ENCODE measurements around the gene MON1B.
"Not testable (repeated sequence)": the region's sequence is repeated elsewhere in the genome, so short reads cannot be mapped to it uniquely, and the experiment has no call there.

Gene MON1B

DNA sequence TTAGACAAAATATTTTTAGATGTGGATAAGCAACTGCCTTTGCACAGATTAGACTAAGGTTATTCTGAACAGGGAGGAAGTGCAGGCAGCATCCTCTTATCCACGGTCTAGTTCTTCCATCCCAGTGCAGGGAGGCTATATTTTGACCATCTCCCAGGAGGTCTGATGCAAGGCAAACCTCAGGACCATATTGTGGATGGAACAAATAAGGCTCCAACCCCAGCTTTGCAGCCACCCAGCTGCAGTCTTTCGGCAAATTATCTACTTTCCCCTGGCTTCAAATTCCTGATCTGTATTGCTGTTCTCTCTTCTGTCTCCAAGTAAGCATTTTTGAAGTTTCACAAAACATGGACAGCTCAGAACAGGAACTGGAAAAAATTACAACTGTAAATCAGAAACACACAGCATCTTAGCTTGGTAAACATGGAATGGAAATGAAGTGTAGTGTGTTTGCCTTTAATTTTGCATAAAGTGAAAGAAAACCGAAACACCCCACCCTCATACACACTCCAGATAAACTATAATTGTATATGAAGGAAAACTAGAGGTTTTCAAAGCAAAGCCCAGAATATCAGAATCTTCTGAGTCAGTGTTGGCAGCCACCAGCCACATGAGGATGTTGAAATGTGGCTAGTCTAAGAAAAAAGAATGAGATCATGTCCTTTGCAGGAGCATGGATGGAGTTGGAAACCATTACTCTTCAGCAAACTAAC, 33.5 kb upstream of the MON1B start:
- Histone ChIP-seq H3K79me2 (ENCODE audit: insufficient read depth, low read length) (no peaks in the 10 kb centered on the region), H2AFZ (ENCODE audit: low read length) (no peak overlapping the region), H3K9me3 (ENCODE audit: low read length) (no peaks in the 10 kb centered on the region), H3F3A (ENCODE audit: insufficient read depth, low read length) (no peaks in the 10 kb centered on the region), H3K4me2 (ENCODE audit: low read length) (no peak overlapping the region), H3K9ac (ENCODE audit: low read length) (no peak overlapping the region), H3K27ac (ENCODE audit: low read depth, low read length, poor library complexity, severe bottlenecking) (no peak overlapping the region), H3K36me3 (ENCODE audit: insufficient read depth, low read length) (no peaks in the 10 kb centered on the region), H4K20me1 (ENCODE audit: insufficient read depth, low read length) (no peaks in the 10 kb centered on the region), H3K27me3 (ENCODE audit: insufficient read depth, low read length) (no peaks in the 10 kb centered on the region), H3K4me3 (ENCODE audit: low read depth, low read length, poor library complexity, severe bottlenecking) (no peak overlapping the region), H3K4me1 (ENCODE audit: insufficient read depth, low read length, severe bottlenecking) (no peaks in the 10 kb centered on the region), H3K9me2 (ENCODE audit: low read depth, low read length) (no peaks in the 10 kb centered on the region)
- no peak for TF ChIP-seq CTCF (IDR thresholded peaks at IDR 0.05; ENCODE audit: low read length)
- TF ChIP-seq EZH2 (IDR thresholded peaks at IDR 0.05; ENCODE audit: borderline replicate concordance, low read length) = no peak

DNA sequence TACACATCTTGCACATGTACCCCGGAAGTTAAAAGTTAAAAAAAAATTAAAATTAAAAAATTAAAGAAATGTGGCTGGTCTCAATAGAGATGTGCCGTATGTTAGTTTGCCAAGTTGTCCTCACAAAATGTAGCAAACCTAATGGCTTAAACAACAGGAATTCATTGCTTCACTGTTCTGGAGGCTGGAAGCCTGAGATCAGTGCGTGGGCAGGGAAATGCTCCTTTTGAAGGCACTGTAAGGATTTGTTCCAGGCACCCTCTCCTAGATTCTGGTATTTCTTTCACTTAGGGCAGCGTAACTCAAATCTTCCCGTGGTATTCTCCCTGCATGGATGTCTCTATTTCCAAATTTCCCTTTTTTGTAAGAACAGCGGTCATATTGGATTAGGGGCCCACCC, 32.7 kb upstream of the MON1B start:
- no peaks in the 10 kb centered on the region for H3F3A ChIP-seq (ENCODE audit: insufficient read depth, low read length)
- no peaks in the 10 kb centered on the region for H3K9me2 ChIP-seq (ENCODE audit: low read depth, low read length)
- no peak overlapping the region for H3K9ac ChIP-seq (ENCODE audit: low read length)
- no peak for TF ChIP-seq CTCF (IDR thresholded peaks at IDR 0.05; ENCODE audit: low read length)
- no peak for TF ChIP-seq EZH2 (IDR thresholded peaks at IDR 0.05; ENCODE audit: borderline replicate concordance, low read length)
- H2AFZ ChIP-seq (ENCODE audit: low read length) = no peak overlapping the region
- no peaks in the 10 kb centered on the region for H3K27me3 ChIP-seq (ENCODE audit: insufficient read depth, low read length)
- no peaks in the 10 kb centered on the region for H3K4me1 ChIP-seq (ENCODE audit: insufficient read depth, low read length, severe bottlenecking)
- H3K4me2 ChIP-seq (ENCODE audit: low read length) = no peak overlapping the region
- H3K9me3 ChIP-seq (ENCODE audit: low read length) = no peaks in the 10 kb centered on the region
- H3K4me3 ChIP-seq (ENCODE audit: low read depth, low read length, poor library complexity, severe bottlenecking) = no peak overlapping the region
- H4K20me1 ChIP-seq (ENCODE audit: insufficient read depth, low read length) = no peaks in the 10 kb centered on the region
- no peaks in the 10 kb centered on the region for H3K79me2 ChIP-seq (ENCODE audit: insufficient read depth, low read length)
- H3K27ac ChIP-seq (ENCODE audit: low read depth, low read length, poor library complexity, severe bottlenecking) = no peak overlapping the region
- H3K36me3 ChIP-seq (ENCODE audit: insufficient read depth, low read length) = no peaks in the 10 kb centered on the region

- Histone ChIP-seq H3K4me2 (ENCODE audit: low read length) (no peak overlapping the region), H2AFZ (ENCODE audit: low read length) (no peak overlapping the region), H3K4me3 (ENCODE audit: low read depth, low read length, poor library complexity, severe bottlenecking) (no peak overlapping the region), H3K4me1 (ENCODE audit: insufficient read depth, low read length, severe bottlenecking) (no peaks in the 10 kb centered on the region), H4K20me1 (ENCODE audit: insufficient read depth, low read length) (no peaks in the 10 kb centered on the region), H3F3A (ENCODE audit: insufficient read depth, low read length) (no peaks in the 10 kb centered on the region), H3K9me3 (ENCODE audit: low read length) (no peaks in the 10 kb centered on the region), H3K27ac (ENCODE audit: low read depth, low read length, poor library complexity, severe bottlenecking) (no peak overlapping the region), H3K36me3 (ENCODE audit: insufficient read depth, low read length) (no peaks in the 10 kb centered on the region), H3K79me2 (ENCODE audit: insufficient read depth, low read length) (no peaks in the 10 kb centered on the region), H3K9me2 (ENCODE audit: low read depth, low read length) (no peaks in the 10 kb centered on the region), H3K27me3 (ENCODE audit: insufficient read depth, low read length) (no peaks in the 10 kb centered on the region), H3K9ac (ENCODE audit: low read length) (no peak overlapping the region)
- TF ChIP-seq CTCF (IDR thresholded peaks at IDR 0.05; ENCODE audit: low read length) = no peak
- no peak for TF ChIP-seq EZH2 (IDR thresholded peaks at IDR 0.05; ENCODE audit: borderline replicate concordance, low read length)
These were observed 26.0 kb upstream of the MON1B start for GRCh38 chr16:77165006-77165405.

- H3K79me2 ChIP-seq (ENCODE audit: insufficient read depth, low read length); H3F3A ChIP-seq (ENCODE audit: insufficient read depth, low read length); H3K9me2 ChIP-seq (ENCODE audit: low read depth, low read length); H3K27ac ChIP-seq (ENCODE audit: low read depth, low read length, poor library complexity, severe bottlenecking); H3K36me3 ChIP-seq (ENCODE audit: insufficient read depth, low read length); H3K9me3 ChIP-seq (ENCODE audit: low read length); H4K20me1 ChIP-seq (ENCODE audit: insufficient read depth, low read length); H3K9ac ChIP-seq (ENCODE audit: low read length); H2AFZ ChIP-seq (ENCODE audit: low read length); H3K4me3 ChIP-seq (ENCODE audit: low read depth, low read length, poor library complexity, severe bottlenecking); H3K4me2 ChIP-seq (ENCODE audit: low read length); H3K27me3 ChIP-seq (ENCODE audit: insufficient read depth, low read length); H3K4me1 ChIP-seq (ENCODE audit: insufficient read depth, low read length, severe bottlenecking): not testable (repeated sequence)
These were observed 25.3 kb upstream of the MON1B start for GRCh38 chr16:77165536-77166236.

Data from OCI-LY1 (cell line).